BE2C (cell line): ENCODE results near the gene MGST1.
"Not testable (repeated sequence)": the region's sequence is repeated elsewhere in the genome, so short reads cannot be mapped to it uniquely, and the experiment has no call there.

Source experiments
- DNase-seq: peaks from one replicate; pipeline ENCODE4 v3.0.0-alpha.2; 2020
- H3K27me3 ChIP-seq: fragments of 250-450 bp; sonication (Bioruptor Pico); 2 replicates; pipeline ENCODE4 v1.5.1; 2020; ENCODE audit warnings: mild to moderate bottlenecking
- H3K36me3 ChIP-seq: fragments of 250-450 bp; sonication (Bioruptor Pico); 2 replicates; pipeline ENCODE4 v1.5.1; 2020; ENCODE audit warnings: mild to moderate bottlenecking
- H3K4me1 ChIP-seq: fragments of 250-450 bp; sonication (Bioruptor Pico); 2 replicates; pipeline ENCODE4 v1.5.1; 2020
- H3K4me3 ChIP-seq: 2 replicates; pipeline ENCODE4 v1.5.1; 2011; ENCODE audit warnings: low read depth, low read length
- H3K9me3 ChIP-seq: fragments of 250-450 bp; sonication (Bioruptor Pico); 2 replicates; pipeline ENCODE4 v1.5.1; 2020
- CTCF ChIP-seq: IDR thresholded peaks from 2 replicates; pipeline ENCODE4 v1.5.1; 2012; ENCODE audit warnings: mild to moderate bottlenecking, low read depth, low read length

Gene MGST1

GRCh38 chr12:16384732-16385131 lies 37.3 kb downstream of the MGST1 start:
- H3K27me3 ChIP-seq, result no peaks in the 10 kb centered on the region
- no peak overlapping the region for H3K4me3 ChIP-seq
- H3K9me3 ChIP-seq, result no peaks in the 10 kb centered on the region
- no peak for TF ChIP-seq CTCF
- no peaks in the 10 kb centered on the region for H3K36me3 ChIP-seq
- no peaks in the 10 kb centered on the region for H3K4me1 ChIP-seq
- DNase-seq, result no peak

- H3K9me3 ChIP-seq, result no peaks in the 10 kb centered on the region
- DNase-seq, result peak; percentile 33
- no peaks in the 10 kb centered on the region for H3K27me3 ChIP-seq
- peak; percentile 66 for TF ChIP-seq CTCF
- H3K4me3 ChIP-seq, result peak overlapping the region; percentile 4; the same call in 1 of the 2 replicates
- no peaks in the 10 kb centered on the region for H3K36me3 ChIP-seq
- no peaks in the 10 kb centered on the region for H3K4me1 ChIP-seq
These were observed 38.6 kb downstream of the MGST1 start for GRCh38 chr12:16385782-16386646.

- no peaks in the 10 kb centered on the region for H3K9me3 ChIP-seq
These were observed 40.5 kb downstream of the MGST1 start for GRCh38 chr12:16387919-16388318.

GRCh38 chr12:16389594-16389993 lies 42.1 kb downstream of the MGST1 start:
- no peaks in the 10 kb centered on the region for H3K9me3 ChIP-seq
- no peak for TF ChIP-seq CTCF
- no peaks in the 10 kb centered on the region for H3K36me3 ChIP-seq
- no peaks in the 10 kb centered on the region for H3K4me1 ChIP-seq
- DNase-seq, result no peak
- H3K27me3 ChIP-seq, result no peaks in the 10 kb centered on the region
- H3K4me3 ChIP-seq, result no peak overlapping the region

More at GRCh38 chr12:16387919-16388318, 40.5 kb downstream of the MGST1 start:
- DNase-seq, result no peak
- TF ChIP-seq CTCF, result no peak
- Histone ChIP-seq H3K4me3 (no peak overlapping the region), H3K4me1 (no peaks in the 10 kb centered on the region), H3K27me3 (no peaks in the 10 kb centered on the region), H3K36me3 (no peaks in the 10 kb centered on the region)

GRCh38 chr12:16392846-16393535 lies 45.5 kb downstream of the MGST1 start:
- H3K27me3 ChIP-seq, result no peaks in the 10 kb centered on the region
- no peak for TF ChIP-seq CTCF
- H3K4me3 ChIP-seq, result no peak overlapping the region
- no peaks in the 10 kb centered on the region for H3K9me3 ChIP-seq
- no peaks in the 10 kb centered on the region for H3K4me1 ChIP-seq
- DNase-seq, result no peak
- H3K36me3 ChIP-seq, result no peaks in the 10 kb centered on the region

GRCh38 chr12:16399101-16399500 lies 51.7 kb downstream of the MGST1 start:
- no peak for TF ChIP-seq CTCF
- DNase-seq, result no peak
- Histone ChIP-seq H3K36me3 (no peaks in the 10 kb centered on the region), H3K4me3 (no peak overlapping the region), H3K9me3 (no peaks in the 10 kb centered on the region), H3K27me3 (no peaks in the 10 kb centered on the region), H3K4me1 (no peaks in the 10 kb centered on the region)

GRCh38 chr12:16401835-16402234 lies 54.4 kb downstream of the MGST1 start:
- DNase-seq, H3K36me3 ChIP-seq: not testable (repeated sequence)

More at GRCh38 chr12:16401835-16402234, 54.4 kb downstream of the MGST1 start:
- H3K4me1 ChIP-seq, H3K27me3 ChIP-seq, H3K4me3 ChIP-seq, H3K9me3 ChIP-seq: not testable (repeated sequence)
